Endodermal cell (in vitro differentiated cells): ENCODE results near the gene POLRMT. TPM values are rescaled to one million over a fixed set of nuclear protein-coding genes. Genes with fewer than 3 reads are reported as not detected.

Experiments used
- DNase-seq: peaks from one replicate; pipeline ENCODE4 v3.0.0-alpha.2; 2017
- H3K27ac ChIP-seq: 2 replicates; pipeline ENCODE4 v1.5.1; 2013; ENCODE audit warnings: mild to moderate bottlenecking, low read depth, low read length, moderate library complexity
- H3K27me3 ChIP-seq: 2 replicates; pipeline ENCODE4 v1.6.1; 2013; ENCODE audit warnings: mild to moderate bottlenecking, low read length, moderate library complexity; ENCODE audit not compliant: insufficient read depth, control insufficient read depth, poor library complexity, severe bottlenecking
- H3K36me3 ChIP-seq: 2 replicates; pipeline ENCODE4 v1.7.0; 2013; ENCODE audit warnings: mild to moderate bottlenecking, low read length, moderate library complexity; ENCODE audit not compliant: control insufficient read depth, insufficient read depth
- H3K4me1 ChIP-seq: one replicate; pipeline ENCODE4 v1.7.0; 2013; ENCODE audit warnings: low read length; ENCODE audit not compliant: control insufficient read depth, insufficient read depth
- H3K4me3 ChIP-seq: 2 replicates; pipeline ENCODE4 v1.5.1; 2013; ENCODE audit warnings: mild to moderate bottlenecking, low read length, moderate library complexity
- H3K9ac ChIP-seq: 2 replicates; pipeline ENCODE4 v1.6.1; 2013; ENCODE audit warnings: mild to moderate bottlenecking, low read length, moderate library complexity; ENCODE audit not compliant: poor library complexity, severe bottlenecking; ENCODE audit errors: extremely low read depth
- H3K9me3 ChIP-seq: 2 replicates; pipeline ENCODE4 v1.6.1; 2013; ENCODE audit warnings: mild to moderate bottlenecking, low read length, moderate library complexity; ENCODE audit not compliant: control insufficient read depth
- H3K27ac Mint-ChIP-seq: 2 replicates; pipeline ENCODE4 v1.8.0; 2020; ENCODE audit warnings: mixed read lengths
- H3K27me3 Mint-ChIP-seq: 2 replicates; pipeline ENCODE4 v1.8.0; 2021; ENCODE audit warnings: mild to moderate bottlenecking, mixed read lengths; ENCODE audit not compliant: insufficient read depth
- H3K36me3 Mint-ChIP-seq: 2 replicates; pipeline ENCODE4 v1.8.0; 2020; ENCODE audit warnings: low read depth, mixed read lengths
- H3K4me1 Mint-ChIP-seq: 2 replicates; pipeline ENCODE4 v1.8.0; 2020; ENCODE audit warnings: mixed read lengths
- H3K4me3 Mint-ChIP-seq: 2 replicates; pipeline ENCODE4 v1.8.0; 2020; ENCODE audit warnings: mild to moderate bottlenecking, moderate library complexity, mixed read lengths
- H3K9me3 Mint-ChIP-seq: 2 replicates; pipeline ENCODE4 v1.8.0; 2020; ENCODE audit warnings: mild to moderate bottlenecking, mixed read lengths
- CTCF ChIP-seq: fragments of 200-600 bp; sonication (generic); conservative IDR thresholded peaks from 2 replicates; pipeline ENCODE4 v1.5.0; 2021; ENCODE audit warnings: antibody characterized with exemption, mild to moderate bottlenecking
- WGBS, 2 experiments: methylation state at CpG; one replicate each; pipeline versions ENCODE4 v1.1.5 to v1.1.7; 2013; ENCODE audit warnings: missing lambda C conversion rate in 2 of 2, mixed read lengths in 1 of 2; ENCODE audit not compliant: insufficient coverage in 1 of 2, insufficient read length in 1 of 2; 5-methylcytosine and 5-hydroxymethylcytosine counted together
- total RNA-seq, 2 donors: library from RNA; stranded (reverse); fragmentation: NEBNext Ultra II Directional in 1 of 2; extraction: Animal tissue kit (Norgen Biotek cat#: 25700) in 1 of 2; gene quantifications; 2 replicates in 1 of 2; 3 replicates in 1 of 2; pipeline ENCODE4 v1.2.1, GENCODE V29; 2021

Gene POLRMT
- total RNA-seq, 2 donors from 2014 or later: 76.6 to 86.4 TPM

GRCh38 chr19:615619-616018, 17.7 kb downstream of the POLRMT start:
- Histone ChIP-seq H3K9me3 (no peaks in the 10 kb centered on the region), H3K27ac (no peak overlapping the region), H3K27me3 (no peaks in the 10 kb centered on the region), H3K9ac (no peak overlapping the region), H3K4me3 (no peak overlapping the region), H3K4me1 (no peaks in the 10 kb centered on the region), H3K36me3 (peaks cover 3% of the 10 kb centered on the region)
- H3K27me3 Mint-ChIP-seq: no peaks in the 10 kb centered on the region
- peaks cover 43% of the 10 kb centered on the region for H3K36me3 Mint-ChIP-seq
- H3K4me3 Mint-ChIP-seq: no peak overlapping the region
- WGBS, 2 experiments: 91 to 95% methylated on average over 21 to 33 of the region's 33 CpGs
- DNase-seq: no peak
- H3K9me3 Mint-ChIP-seq: no peaks in the 10 kb centered on the region
- no peaks in the 10 kb centered on the region for H3K4me1 Mint-ChIP-seq
- H3K27ac Mint-ChIP-seq: no peak overlapping the region
- TF ChIP-seq CTCF: no peak

- DNase-seq: no peak
- Histone ChIP-seq H3K36me3 (peaks cover 3% of the 10 kb centered on the region), H3K27ac (no peak overlapping the region), H3K9me3 (no peaks in the 10 kb centered on the region), H3K4me1 (no peaks in the 10 kb centered on the region), H3K4me3 (no peak overlapping the region), H3K27me3 (no peaks in the 10 kb centered on the region), H3K9ac (no peak overlapping the region)
- Mint-ChIP-seq H3K36me3 (peaks cover 37% of the 10 kb centered on the region), H3K4me3 (no peak overlapping the region), H3K27me3 (no peaks in the 10 kb centered on the region), H3K27ac (no peak overlapping the region), H3K4me1 (no peaks in the 10 kb centered on the region), H3K9me3 (no peaks in the 10 kb centered on the region)
- TF ChIP-seq CTCF: no peak
- WGBS, 2 experiments: 95 to 96% methylated on average over 34 to 54 of the region's 54 CpGs
Observed at GRCh38 chr19:613732-614567, 19.4 kb downstream of the POLRMT start.

- 95 to 96% methylated on average over 25 to 33 of the region's 33 CpGs for WGBS, 2 experiments
- no peaks in the 10 kb centered on the region for H3K27me3 Mint-ChIP-seq
Observed at GRCh38 chr19:612941-613340, 20.4 kb downstream of the POLRMT start.

More at GRCh38 chr19:612941-613340, 20.4 kb downstream of the POLRMT start:
- H3K27me3 ChIP-seq: no peaks in the 10 kb centered on the region
- peaks cover 3% of the 10 kb centered on the region for H3K36me3 ChIP-seq
- no peak overlapping the region for H3K4me3 Mint-ChIP-seq
- TF ChIP-seq CTCF: no peak
- no peaks in the 10 kb centered on the region for H3K4me1 Mint-ChIP-seq
- H3K4me1 ChIP-seq: no peaks in the 10 kb centered on the region
- no peaks in the 10 kb centered on the region for H3K9me3 Mint-ChIP-seq
- peaks cover 29% of the 10 kb centered on the region for H3K36me3 Mint-ChIP-seq
- no peak overlapping the region for H3K4me3 ChIP-seq
- no peak overlapping the region for H3K27ac Mint-ChIP-seq
- H3K9me3 ChIP-seq: no peaks in the 10 kb centered on the region
- no peak overlapping the region for H3K9ac ChIP-seq
- DNase-seq: no peak
- no peak overlapping the region for H3K27ac ChIP-seq
